Measurements from ENCODE around the gene SNAI3. TPM values are rescaled to one million over a fixed set of nuclear protein-coding genes. Genes with fewer than 3 reads are reported as not detected.

SNAI3 gene
- total RNA-seq, 1 donor from 2014 or later, result not detected

GRCh38 chr16:88715312-88716190, 29.2 kb upstream of the SNAI3 start:
- H3K9me3 ChIP-seq, result no peaks in the 10 kb centered on the region
- no peak overlapping the region for H3K4me3 ChIP-seq
- intact Hi-C loops (cut with DNase I), result no loop called here
- TF ChIP-seq CTCF (IDR thresholded peaks at IDR 0.05), result no peak
- no peak for TF ChIP-seq POLR2A (IDR thresholded peaks at IDR 0.05)
- TF ChIP-seq POLR2AphosphoS5 (IDR thresholded peaks at IDR 0.05; ENCODE audit: insufficient read depth in 1 of 2, low read depth in 1 of 2), result no peak
- peaks cover 0 to 60% of the 10 kb centered on the region in 2 donors for H3K36me3 ChIP-seq
- no peak overlapping the region for H3K27ac ChIP-seq
- no peak for DNase-seq (ENCODE audit: extremely low spot score in 2 of 2)
- H3K27me3 ChIP-seq, result no peaks in the 10 kb centered on the region
- no peaks in the 10 kb centered on the region for H3K4me1 ChIP-seq

- Histone ChIP-seq H3K9me3 (no peaks in the 10 kb centered on the region), H3K27ac (no peak overlapping the region), H3K4me1 (no peaks in the 10 kb centered on the region), H3K27me3 (no peaks in the 10 kb centered on the region), H3K36me3 (peaks cover 0 to 51% of the 10 kb centered on the region in 2 donors), H3K4me3 (no peak overlapping the region)
- no peak for DNase-seq (ENCODE audit: extremely low spot score in 2 of 2)
- TF ChIP-seq POLR2A (IDR thresholded peaks at IDR 0.05) (no peak), POLR2AphosphoS5 (IDR thresholded peaks at IDR 0.05; ENCODE audit: insufficient read depth in 1 of 2, low read depth in 1 of 2) (no peak), CTCF (IDR thresholded peaks at IDR 0.05) (no peak)
- intact Hi-C loops (cut with DNase I), result no loop called here
Measured at GRCh38 chr16:88714420-88715302, 28.4 kb upstream of the SNAI3 start.

GRCh38 chr16:88713568-88714419, 27.5 kb upstream of the SNAI3 start:
- no peaks in the 10 kb centered on the region for H3K27me3 ChIP-seq
- intact Hi-C loops (cut with DNase I), result no loop called here
- H3K4me1 ChIP-seq, result no peaks in the 10 kb centered on the region
- TF ChIP-seq POLR2A (IDR thresholded peaks at IDR 0.05), result no peak
- no peak for TF ChIP-seq CTCF (IDR thresholded peaks at IDR 0.05)
- TF ChIP-seq POLR2AphosphoS5 (IDR thresholded peaks at IDR 0.05; ENCODE audit: insufficient read depth in 1 of 2, low read depth in 1 of 2), result no peak
- peaks cover 0 to 43% of the 10 kb centered on the region in 2 donors for H3K36me3 ChIP-seq
- no peak overlapping the region for H3K4me3 ChIP-seq
- no peak for DNase-seq (ENCODE audit: extremely low spot score in 2 of 2)
- no peak overlapping the region for H3K27ac ChIP-seq
- no peaks in the 10 kb centered on the region for H3K9me3 ChIP-seq

- Histone ChIP-seq H3K9me3 (no peaks in the 10 kb centered on the region), H3K4me3 (no peak overlapping the region), H3K36me3 (peaks cover 0 to 37% of the 10 kb centered on the region in 2 donors), H3K4me1 (no peaks in the 10 kb centered on the region), H3K27me3 (no peaks in the 10 kb centered on the region), H3K27ac (no peak overlapping the region)
- intact Hi-C loops (cut with DNase I), result no loop called here
- no peak for DNase-seq (ENCODE audit: extremely low spot score in 2 of 2)
- no peak for TF ChIP-seq CTCF (IDR thresholded peaks at IDR 0.05)
Measured at GRCh38 chr16:88713054-88713453, 26.7 kb upstream of the SNAI3 start.
